HepG2 (cell line): Measurements from ENCODE around the gene PCDHA7. TPM values are rescaled to one million over a fixed set of nuclear protein-coding genes. Genes with fewer than 3 reads are reported as not detected.

ENCODE experiments used
- ATAC-seq: fragments of 200-7000 bp; cut with Tn5 transposase; 3 replicates; pipeline ENCODE4 v1.9.1; 2020; ENCODE audit warnings: mild to moderate bottlenecking, moderate library complexity
- BruUV-seq: library from RNA; stranded (reverse); fragments of 400-500 nt; replicated peaks from 2 replicates; lab custom pipeline; 2021; lab: Mats Ljungman, UMichigan
- CTCF ChIA-PET: fragments of 300-600 bp; formaldehyde crosslinking; extraction: SDS; loops from one replicate; lab custom pipeline; 2021; ENCODE audit warnings: low total read pairs, inconsistent platforms, low intra/inter-chr PET ratio; lab: Yijun Ruan, JAX
- POLR2A ChIA-PET: fragments of 350-600 bp; sonication (Branson Sonifier 250); formaldehyde crosslinking; loops from one replicate; lab custom pipeline; 2020; ENCODE audit warnings: antibody characterized with exemption, inconsistent platforms; lab: Yijun Ruan, JAX
- DNase-seq: peaks from one replicate; pipeline ENCODE4 v3.0.0-alpha.2; 2015; ENCODE audit warnings: low spot score
- FAIRE-seq: peaks from 3 replicates; lab custom pipeline; 2011; peaks lifted over from hg19 to GRCh38; lab: Jason Lieb, UNC
- H2AFZ ChIP-seq: one replicate; pipeline ENCODE4 v1.6.1; 2011; ENCODE audit warnings: low read length, inconsistent platforms
- H3K27ac ChIP-seq: fragments of 300-600 bp; 3 replicates; pipeline ENCODE4 v1.8.0; 2011; ENCODE audit warnings: mixed run types, mild to moderate bottlenecking, mixed read lengths, low read length, inconsistent platforms; ENCODE audit not compliant: insufficient read depth; ENCODE audit errors: extremely low read length
- H3K27me3 ChIP-seq, 2 experiments: fragments of 200-600 bp in 1 of 2; 2 replicates in 1 of 2; 3 replicates in 1 of 2; pipeline versions ENCODE4 v1.6.0 to v1.8.0; 2011; ENCODE audit warnings: low read length in 2 of 2, mild to moderate bottlenecking in 2 of 2, moderate library complexity in 2 of 2, inconsistent platforms in 1 of 2; ENCODE audit not compliant: insufficient read depth in 2 of 2, control insufficient read depth in 1 of 2
- H3K36me3 ChIP-seq, 2 experiments: fragments of 200-600 bp in 1 of 2; replicated peaks in 1 of 2; 2 replicates in 1 of 2; 3 replicates in 1 of 2; pipeline versions ENCODE4 v1.5.1 to v1.8.0; 2011; ENCODE audit warnings: low read length in 2 of 2, inconsistent platforms in 1 of 2; ENCODE audit not compliant: insufficient read depth in 2 of 2, control insufficient read depth in 1 of 2
- H3K4me1 ChIP-seq: 2 replicates; pipeline ENCODE4 v1.5.1; 2012; ENCODE audit warnings: low read length, inconsistent platforms; ENCODE audit not compliant: insufficient read depth
- H3K4me2 ChIP-seq: 2 replicates; pipeline ENCODE4 v1.6.0; 2011; ENCODE audit warnings: low read depth, low read length, inconsistent platforms
- H3K4me3 ChIP-seq, 3 experiments: fragments of 200-600 bp in 1 of 3; sonication (generic), shearing (Covaris generic) in 1 of 3; replicated peaks in 1 of 3; 2 replicates each; pipeline ENCODE4 v1.5.1; 2011 to 2016; ENCODE audit warnings: low read length in 3 of 3, inconsistent platforms in 2 of 3, low read depth in 2 of 3, mild to moderate bottlenecking in 2 of 3, control low read depth in 1 of 3, mixed read lengths in 1 of 3; ENCODE audit not compliant: insufficient read depth in 1 of 3
- H3K79me2 ChIP-seq: one replicate; pipeline ENCODE4 v1.6.1; 2011; ENCODE audit warnings: low read length, inconsistent platforms; ENCODE audit not compliant: insufficient read depth
- H3K9ac ChIP-seq: 2 replicates; pipeline ENCODE4 v1.6.0; 2011; ENCODE audit warnings: mild to moderate bottlenecking, low read depth, low read length, inconsistent platforms; ENCODE audit not compliant: insufficient read depth
- H3K9me3 ChIP-seq: 2 replicates; pipeline ENCODE4 v1.5.1; 2012; ENCODE audit warnings: mild to moderate bottlenecking, low read length
- H4K20me1 ChIP-seq: 2 replicates; pipeline ENCODE4 v1.6.0; 2011; ENCODE audit warnings: inconsistent platforms, mild to moderate bottlenecking, low read length, moderate library complexity; ENCODE audit not compliant: insufficient read depth
- ELF3 ChIP-seq: IDR thresholded peaks from 2 replicates; pipeline ENCODE4 v1.6.1; 2016; ENCODE audit warnings: missing genetic modification reagents, missing compliant biosample characterization
- GABPA ChIP-seq, 2 experiments: IDR thresholded peaks; 2 replicates each; pipeline ENCODE4 v1.6.1; 2011 to 2016; ENCODE audit warnings: low read depth in 2 of 2, low read length in 1 of 2, missing biosample characterization in 1 of 2, missing genetic modification characterization in 1 of 2
- HMG20B ChIP-seq: conservative IDR thresholded peaks from 2 replicates; pipeline ENCODE4 v1.6.1; 2016; ENCODE audit warnings: missing genetic modification reagents, missing compliant biosample characterization
- HOMEZ ChIP-seq: IDR thresholded peaks from 2 replicates; pipeline ENCODE4 v1.6.1; 2016; ENCODE audit warnings: low read depth
- HOXA5 ChIP-seq: sonication (generic); formaldehyde crosslinking; IDR thresholded peaks from 2 replicates; pipeline ENCODE4 v1.4.0; 2020; ENCODE audit warnings: missing genetic modification reagents
- IRX3 ChIP-seq: sonication (generic); formaldehyde crosslinking; IDR thresholded peaks from 2 replicates; pipeline ENCODE4 v1.8.1; 2023; ENCODE audit warnings: mild to moderate bottlenecking, low read depth, missing genetic modification reagents, borderline replicate concordance
- NCOA2 ChIP-seq: sonication (generic); formaldehyde crosslinking; IDR thresholded peaks from 2 replicates; pipeline ENCODE4 v1.8.0; 2022; ENCODE audit warnings: inconsistent platforms
- PRDM4 ChIP-seq: sonication (generic); formaldehyde crosslinking; IDR thresholded peaks from 2 replicates; pipeline ENCODE4 v1.9.0; 2021; ENCODE audit warnings: missing genetic modification reagents, borderline replicate concordance
- SKIL ChIP-seq: sonication (generic); formaldehyde crosslinking; IDR thresholded peaks from 2 replicates; pipeline ENCODE4 v1.8.0; 2022; ENCODE audit warnings: missing genetic modification reagents, mild to moderate bottlenecking, moderate library complexity, borderline replicate concordance
- SNAPC2 ChIP-seq: sonication (generic); formaldehyde crosslinking; IDR thresholded peaks from 2 replicates; pipeline ENCODE4 v1.8.1; 2022; ENCODE audit warnings: mild to moderate bottlenecking, missing genetic modification reagents
- TGIF2 ChIP-seq: IDR thresholded peaks from 2 replicates; pipeline ENCODE4 v1.6.1; 2016; ENCODE audit warnings: control low read depth, missing compliant biosample characterization
- UBTF ChIP-seq: sonication (generic); formaldehyde crosslinking; IDR thresholded peaks from 2 replicates; pipeline ENCODE4 v1.4.0; 2020; ENCODE audit warnings: mild to moderate bottlenecking, missing genetic modification reagents
- ZBTB3 ChIP-seq: sonication (generic); formaldehyde crosslinking; IDR thresholded peaks from 2 replicates; pipeline ENCODE4 v1.4.0; 2020; ENCODE audit warnings: low read depth, mild to moderate bottlenecking, moderate library complexity, missing genetic modification reagents, borderline replicate concordance
- ZFYVE20 ChIP-seq: sonication (generic); formaldehyde crosslinking; IDR thresholded peaks from 2 replicates; pipeline ENCODE4 v1.8.0; 2023; ENCODE audit warnings: low read depth, mild to moderate bottlenecking, moderate library complexity, missing genetic modification reagents, borderline replicate concordance
- ZNF101 ChIP-seq: sonication (generic); formaldehyde crosslinking; IDR thresholded peaks from 2 replicates; pipeline ENCODE4 v1.4.0; 2020; ENCODE audit warnings: mild to moderate bottlenecking, low read depth, missing genetic modification reagents, borderline replicate concordance
- ZNF225 ChIP-seq: sonication (generic); formaldehyde crosslinking; IDR thresholded peaks from 2 replicates; pipeline ENCODE4 v1.4.0; 2020; ENCODE audit warnings: mild to moderate bottlenecking, missing genetic modification reagents
- ZNF430 ChIP-seq: sonication (generic); formaldehyde crosslinking; IDR thresholded peaks from 2 replicates; pipeline ENCODE4 v1.9.0; 2021; ENCODE audit warnings: mild to moderate bottlenecking, missing genetic modification reagents
- ZNF772 ChIP-seq: sonication (generic); formaldehyde crosslinking; IDR thresholded peaks from 2 replicates; pipeline ENCODE4 v1.5.0; 2020; ENCODE audit warnings: mild to moderate bottlenecking, missing genetic modification reagents
- WGBS: methylation state at CpG from one replicate; pipeline ENCODE4 v1.1.6; 2017; ENCODE audit warnings: low lambda C conversion rate; 5-methylcytosine and 5-hydroxymethylcytosine counted together
- in situ Hi-C: cut with HindIII; loops from 2 replicates; pipeline ENCODE4 v1.10.0; 2017; ENCODE audit warnings: low pct_unique_long_range_greater_than_20kb; ENCODE audit not compliant: extremely low pct_ligation_motif_present
- intact Hi-C: fragments of 100-400 bp; cut with micrococcal nuclease; formaldehyde crosslinking; loops from one replicate; pipeline ENCODE4 v1.10.0; 2022; ENCODE audit not compliant: unreplicated experiment
- polyA plus RNA-seq, 8 experiments: library from polyadenylated mRNA; depleted of rRNA in 3 of 8; stranded (reverse) in 7 of 8; unstranded in 1 of 8; fragments of >200 nt; fragmentation: Illumina TruSeq in 4 of 8; extraction: Trizol in 4 of 8; gene quantifications; 2 replicates each; pipeline versions ENCODE4 v1.2.1 to v1.2.3, GENCODE V29; 2011 to 2016; ENCODE audit warnings: low read depth in 4 of 8, missing spikeins in 1 of 8, mixed read lengths in 1 of 8; ENCODE audit not compliant: insufficient read depth in 1 of 8
- total RNA-seq, 5 experiments: library from RNA; depleted of rRNA; stranded (reverse); fragments of >200 nt; fragmentation: Illumina TruSeq; extraction: Trizol; gene quantifications; 2 replicates each; pipeline ENCODE4 v1.2.3, GENCODE V29; 2016; ENCODE audit warnings: low read depth in 1 of 5

PCDHA7 gene
- total and polyA plus RNA-seq, 2 of the 13 experiments (the other 11 are each of a cell fraction or from before 2014, with no cell fraction given): 0.49 to 0.53 TPM

GRCh38 chr5:140801494-140801841 lies 32.6 kb upstream of the PCDHA7 start:
- Histone ChIP-seq H3K4me1 (no peaks in the 10 kb centered on the region), H3K4me2 (no peak overlapping the region), H3K36me3 (no peaks in the 10 kb centered on the region), H3K27me3 (no peaks in the 10 kb centered on the region), H3K79me2 (no peaks in the 10 kb centered on the region), H3K27ac (no peak overlapping the region), H3K9ac (no peak overlapping the region), H3K4me3 (no peak overlapping the region), H3K9me3 (peaks cover 21% of the 10 kb centered on the region), H4K20me1 (no peaks in the 10 kb centered on the region), H2AFZ (no peak overlapping the region)
- no peak for FAIRE-seq
- BruUV-seq: no TSS peak
- 49% methylated on average over 14 of the region's 16 CpGs for WGBS
- no peak for ATAC-seq
- DNase-seq: no peak
- ChIA-PET CTCF (no interaction called here), POLR2A (no interaction called here)
- in situ Hi-C loops (no loop called here), intact Hi-C loops (no loop called here)
- no peak for TF ChIP-seq SKIL (CRISPR knock-in tag)
- TF ChIP-seq GABPA (IDR thresholded peaks at IDR 0.05; ENCODE audit: low read depth, low read length): no peak
- TF ChIP-seq GABPA (CRISPR knock-in tag; IDR thresholded peaks at IDR 0.05; ENCODE audit: low read depth): no peak
- TF ChIP-seq PRDM4 (CRISPR knock-in tag): no peak
- no peak for TF ChIP-seq NCOA2 (CRISPR knock-in tag)
- TF ChIP-seq ZNF225 (CRISPR knock-in tag): no peak
- no peak for TF ChIP-seq ZNF430 (CRISPR knock-in tag)
- no peak for TF ChIP-seq ZNF772 (CRISPR knock-in tag)
- no peak for TF ChIP-seq HMG20B
- no peak for TF ChIP-seq ZBTB3 (CRISPR knock-in tag)
- no peak for TF ChIP-seq SNAPC2 (CRISPR knock-in tag)
- no peak for TF ChIP-seq TGIF2 (CRISPR knock-in tag)
- TF ChIP-seq UBTF (CRISPR knock-in tag): no peak
- TF ChIP-seq HOMEZ (CRISPR knock-in tag): no peak
- no peak for TF ChIP-seq HOXA5
- no peak for TF ChIP-seq ZFYVE20 (CRISPR knock-in tag)
- TF ChIP-seq ELF3 (CRISPR knock-in tag): no peak
- no peak for TF ChIP-seq IRX3 (CRISPR knock-in tag)
- no peak for TF ChIP-seq ZNF101 (CRISPR knock-in tag)
